ENCODE data around the gene PCSK7.

PCSK7 gene

DNA sequence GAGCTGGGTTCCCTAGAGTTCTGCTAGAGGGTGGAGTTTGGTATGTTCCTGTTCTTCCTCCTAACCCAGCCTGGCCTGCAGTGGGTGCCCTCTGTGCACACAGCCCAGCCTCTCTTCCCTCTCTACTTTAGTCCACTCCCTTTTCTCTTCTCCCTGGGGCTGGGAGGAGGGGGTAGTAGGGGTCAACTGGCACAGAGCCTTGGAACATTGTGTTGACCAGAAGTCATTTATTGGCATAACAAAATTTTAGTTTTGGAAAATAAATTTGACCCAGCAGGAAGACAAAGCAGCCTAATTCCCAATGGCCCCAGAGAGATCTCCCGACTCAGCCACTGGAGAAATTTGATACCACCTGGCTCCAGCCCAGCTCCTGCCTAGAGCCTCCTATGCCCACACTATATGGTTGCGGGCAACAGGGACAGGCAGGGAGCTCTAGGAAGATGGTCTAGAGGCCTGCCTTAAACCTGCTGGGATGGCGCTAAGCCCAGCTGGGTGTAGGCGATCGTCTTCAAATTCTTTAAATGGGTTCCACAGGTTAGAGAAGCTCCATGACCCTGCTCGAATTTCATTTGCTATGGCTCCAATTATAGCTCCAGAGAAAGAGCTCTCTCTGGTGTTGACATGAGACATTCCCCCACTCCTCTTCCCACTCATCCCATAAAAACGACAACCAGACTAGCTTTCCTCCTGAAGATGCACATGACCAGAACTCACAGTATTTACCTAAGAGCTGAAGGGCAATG, 9.9 kb downstream of the PCSK7 start (continued):
- TF ChIP-seq, protein P1, sequence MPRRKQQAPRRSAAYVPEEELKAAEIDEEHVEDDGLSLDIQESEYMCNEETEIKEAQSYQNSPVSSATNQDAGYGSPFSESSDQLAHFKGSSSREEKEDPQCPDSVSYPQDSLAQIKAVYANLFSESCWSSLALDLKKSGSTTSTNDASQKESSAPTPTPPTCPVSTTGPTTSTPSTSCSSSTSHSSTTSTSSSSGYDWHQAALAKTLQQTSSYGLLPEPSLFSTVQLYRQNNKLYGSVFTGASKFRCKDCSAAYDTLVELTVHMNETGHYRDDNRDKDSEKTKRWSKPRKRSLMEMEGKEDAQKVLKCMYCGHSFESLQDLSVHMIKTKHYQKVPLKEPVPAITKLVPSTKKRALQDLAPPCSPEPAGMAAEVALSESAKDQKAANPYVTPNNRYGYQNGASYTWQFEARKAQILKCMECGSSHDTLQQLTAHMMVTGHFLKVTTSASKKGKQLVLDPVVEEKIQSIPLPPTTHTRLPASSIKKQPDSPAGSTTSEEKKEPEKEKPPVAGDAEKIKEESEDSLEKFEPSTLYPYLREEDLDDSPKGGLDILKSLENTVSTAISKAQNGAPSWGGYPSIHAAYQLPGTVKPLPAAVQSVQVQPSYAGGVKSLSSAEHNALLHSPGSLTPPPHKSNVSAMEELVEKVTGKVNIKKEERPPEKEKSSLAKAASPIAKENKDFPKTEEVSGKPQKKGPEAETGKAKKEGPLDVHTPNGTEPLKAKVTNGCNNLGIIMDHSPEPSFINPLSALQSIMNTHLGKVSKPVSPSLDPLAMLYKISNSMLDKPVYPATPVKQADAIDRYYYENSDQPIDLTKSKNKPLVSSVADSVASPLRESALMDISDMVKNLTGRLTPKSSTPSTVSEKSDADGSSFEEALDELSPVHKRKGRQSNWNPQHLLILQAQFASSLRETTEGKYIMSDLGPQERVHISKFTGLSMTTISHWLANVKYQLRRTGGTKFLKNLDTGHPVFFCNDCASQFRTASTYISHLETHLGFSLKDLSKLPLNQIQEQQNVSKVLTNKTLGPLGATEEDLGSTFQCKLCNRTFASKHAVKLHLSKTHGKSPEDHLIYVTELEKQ (tag by site-specific recombination; IDR thresholded peaks at IDR 0.05; ENCODE audit: borderline replicate concordance), result no peak
- TF ChIP-seq ZNF664 (tag by site-specific recombination; IDR thresholded peaks at IDR 0.05) (no peak), KLF8 (tag by site-specific recombination; IDR thresholded peaks at IDR 0.05) (no peak), ZNF623 (tag by site-specific recombination; IDR thresholded peaks at IDR 0.05) (no peak), SP7 (tag by site-specific recombination; IDR thresholded peaks at IDR 0.05) (0 out of 2 replicates have a peak, but pooled peaks have one; percentile 27), ZNF239 (tag by site-specific recombination; IDR thresholded peaks at IDR 0.05) (no peak), ZNF830 (tag by site-specific recombination; IDR thresholded peaks at IDR 0.05; ENCODE audit: low read depth) (no peak), OVOL3 (tag by site-specific recombination; IDR thresholded peaks at IDR 0.05) (no peak), ZNF366 (tag by site-specific recombination; conservative IDR thresholded peaks at IDR 0.05) (no peak), ZNF341 (tag by site-specific recombination; IDR thresholded peaks at IDR 0.05; ENCODE audit: low read depth) (no peak), ZNF302 (tag by site-specific recombination; IDR thresholded peaks at IDR 0.05; ENCODE audit: low read depth) (no peak), SP3 (tag by site-specific recombination; IDR thresholded peaks at IDR 0.05) (no peak), ZNF140 (tag by site-specific recombination; IDR thresholded peaks at IDR 0.05) (no peak), ZNF843 (tag by site-specific recombination; IDR thresholded peaks at IDR 0.05) (no peak)
- TF ChIP-seq, protein P2, sequence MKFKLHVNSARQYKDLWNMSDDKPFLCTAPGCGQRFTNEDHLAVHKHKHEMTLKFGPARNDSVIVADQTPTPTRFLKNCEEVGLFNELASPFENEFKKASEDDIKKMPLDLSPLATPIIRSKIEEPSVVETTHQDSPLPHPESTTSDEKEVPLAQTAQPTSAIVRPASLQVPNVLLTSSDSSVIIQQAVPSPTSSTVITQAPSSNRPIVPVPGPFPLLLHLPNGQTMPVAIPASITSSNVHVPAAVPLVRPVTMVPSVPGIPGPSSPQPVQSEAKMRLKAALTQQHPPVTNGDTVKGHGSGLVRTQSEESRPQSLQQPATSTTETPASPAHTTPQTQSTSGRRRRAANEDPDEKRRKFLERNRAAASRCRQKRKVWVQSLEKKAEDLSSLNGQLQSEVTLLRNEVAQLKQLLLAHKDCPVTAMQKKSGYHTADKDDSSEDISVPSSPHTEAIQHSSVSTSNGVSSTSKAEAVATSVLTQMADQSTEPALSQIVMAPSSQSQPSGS (tag by site-specific recombination; IDR thresholded peaks at IDR 0.05; ENCODE audit: low read depth), result no peak
- TF ChIP-seq, protein P3, sequence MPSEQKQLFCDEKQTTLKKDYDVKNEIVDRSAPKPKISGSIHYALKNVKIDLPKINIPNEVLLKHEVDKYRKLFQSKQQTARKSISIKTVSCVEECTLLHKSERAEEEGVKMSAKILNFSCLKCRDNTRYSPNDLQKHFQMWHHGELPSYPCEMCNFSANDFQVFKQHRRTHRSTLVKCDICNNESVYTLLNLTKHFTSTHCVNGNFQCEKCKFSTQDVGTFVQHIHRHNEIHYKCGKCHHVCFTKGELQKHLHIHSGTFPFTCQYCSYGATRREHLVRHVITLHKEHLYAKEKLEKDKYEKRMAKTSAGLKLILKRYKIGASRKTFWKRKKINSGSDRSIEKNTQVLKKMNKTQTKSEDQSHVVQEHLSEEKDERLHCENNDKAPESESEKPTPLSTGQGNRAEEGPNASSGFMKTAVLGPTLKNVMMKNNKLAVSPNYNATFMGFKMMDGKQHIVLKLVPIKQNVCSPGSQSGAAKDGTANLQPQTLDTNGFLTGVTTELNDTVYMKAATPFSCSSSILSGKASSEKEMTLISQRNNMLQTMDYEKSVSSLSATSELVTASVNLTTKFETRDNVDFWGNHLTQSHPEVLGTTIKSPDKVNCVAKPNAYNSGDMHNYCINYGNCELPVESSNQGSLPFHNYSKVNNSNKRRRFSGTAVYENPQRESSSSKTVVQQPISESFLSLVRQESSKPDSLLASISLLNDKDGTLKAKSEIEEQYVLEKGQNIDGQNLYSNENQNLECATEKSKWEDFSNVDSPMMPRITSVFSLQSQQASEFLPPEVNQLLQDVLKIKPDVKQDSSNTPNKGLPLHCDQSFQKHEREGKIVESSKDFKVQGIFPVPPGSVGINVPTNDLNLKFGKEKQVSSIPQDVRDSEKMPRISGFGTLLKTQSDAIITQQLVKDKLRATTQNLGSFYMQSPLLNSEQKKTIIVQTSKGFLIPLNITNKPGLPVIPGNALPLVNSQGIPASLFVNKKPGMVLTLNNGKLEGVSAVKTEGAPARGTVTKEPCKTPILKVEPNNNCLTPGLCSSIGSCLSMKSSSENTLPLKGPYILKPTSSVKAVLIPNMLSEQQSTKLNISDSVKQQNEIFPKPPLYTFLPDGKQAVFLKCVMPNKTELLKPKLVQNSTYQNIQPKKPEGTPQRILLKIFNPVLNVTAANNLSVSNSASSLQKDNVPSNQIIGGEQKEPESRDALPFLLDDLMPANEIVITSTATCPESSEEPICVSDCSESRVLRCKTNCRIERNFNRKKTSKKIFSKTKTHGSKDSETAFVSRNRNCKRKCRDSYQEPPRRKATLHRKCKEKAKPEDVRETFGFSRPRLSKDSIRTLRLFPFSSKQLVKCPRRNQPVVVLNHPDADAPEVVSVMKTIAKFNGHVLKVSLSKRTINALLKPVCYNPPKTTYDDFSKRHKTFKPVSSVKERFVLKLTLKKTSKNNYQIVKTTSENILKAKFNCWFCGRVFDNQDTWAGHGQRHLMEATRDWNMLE (tag by site-specific recombination; conservative IDR thresholded peaks at IDR 0.05; ENCODE audit: low read depth), result no peak
- TF ChIP-seq, protein P4, sequence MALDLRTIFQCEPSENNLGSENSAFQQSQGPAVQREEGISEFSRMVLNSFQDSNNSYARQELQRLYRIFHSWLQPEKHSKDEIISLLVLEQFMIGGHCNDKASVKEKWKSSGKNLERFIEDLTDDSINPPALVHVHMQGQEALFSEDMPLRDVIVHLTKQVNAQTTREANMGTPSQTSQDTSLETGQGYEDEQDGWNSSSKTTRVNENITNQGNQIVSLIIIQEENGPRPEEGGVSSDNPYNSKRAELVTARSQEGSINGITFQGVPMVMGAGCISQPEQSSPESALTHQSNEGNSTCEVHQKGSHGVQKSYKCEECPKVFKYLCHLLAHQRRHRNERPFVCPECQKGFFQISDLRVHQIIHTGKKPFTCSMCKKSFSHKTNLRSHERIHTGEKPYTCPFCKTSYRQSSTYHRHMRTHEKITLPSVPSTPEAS (tag by site-specific recombination; IDR thresholded peaks at IDR 0.05), result no peak
- TF ChIP-seq, protein P5, sequence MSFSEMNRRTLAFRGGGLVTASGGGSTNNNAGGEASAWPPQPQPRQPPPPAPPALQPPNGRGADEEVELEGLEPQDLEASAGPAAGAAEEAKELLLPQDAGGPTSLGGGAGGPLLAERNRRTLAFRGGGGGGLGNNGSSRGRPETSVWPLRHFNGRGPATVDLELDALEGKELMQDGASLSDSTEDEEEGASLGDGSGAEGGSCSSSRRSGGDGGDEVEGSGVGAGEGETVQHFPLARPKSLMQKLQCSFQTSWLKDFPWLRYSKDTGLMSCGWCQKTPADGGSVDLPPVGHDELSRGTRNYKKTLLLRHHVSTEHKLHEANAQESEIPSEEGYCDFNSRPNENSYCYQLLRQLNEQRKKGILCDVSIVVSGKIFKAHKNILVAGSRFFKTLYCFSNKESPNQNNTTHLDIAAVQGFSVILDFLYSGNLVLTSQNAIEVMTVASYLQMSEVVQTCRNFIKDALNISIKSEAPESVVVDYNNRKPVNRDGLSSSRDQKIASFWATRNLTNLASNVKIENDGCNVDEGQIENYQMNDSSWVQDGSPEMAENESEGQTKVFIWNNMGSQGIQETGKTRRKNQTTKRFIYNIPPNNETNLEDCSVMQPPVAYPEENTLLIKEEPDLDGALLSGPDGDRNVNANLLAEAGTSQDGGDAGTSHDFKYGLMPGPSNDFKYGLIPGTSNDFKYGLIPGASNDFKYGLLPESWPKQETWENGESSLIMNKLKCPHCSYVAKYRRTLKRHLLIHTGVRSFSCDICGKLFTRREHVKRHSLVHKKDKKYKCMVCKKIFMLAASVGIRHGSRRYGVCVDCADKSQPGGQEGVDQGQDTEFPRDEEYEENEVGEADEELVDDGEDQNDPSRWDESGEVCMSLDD (tag by site-specific recombination; IDR thresholded peaks at IDR 0.05), result no peak
- TF ChIP-seq, protein P6, sequence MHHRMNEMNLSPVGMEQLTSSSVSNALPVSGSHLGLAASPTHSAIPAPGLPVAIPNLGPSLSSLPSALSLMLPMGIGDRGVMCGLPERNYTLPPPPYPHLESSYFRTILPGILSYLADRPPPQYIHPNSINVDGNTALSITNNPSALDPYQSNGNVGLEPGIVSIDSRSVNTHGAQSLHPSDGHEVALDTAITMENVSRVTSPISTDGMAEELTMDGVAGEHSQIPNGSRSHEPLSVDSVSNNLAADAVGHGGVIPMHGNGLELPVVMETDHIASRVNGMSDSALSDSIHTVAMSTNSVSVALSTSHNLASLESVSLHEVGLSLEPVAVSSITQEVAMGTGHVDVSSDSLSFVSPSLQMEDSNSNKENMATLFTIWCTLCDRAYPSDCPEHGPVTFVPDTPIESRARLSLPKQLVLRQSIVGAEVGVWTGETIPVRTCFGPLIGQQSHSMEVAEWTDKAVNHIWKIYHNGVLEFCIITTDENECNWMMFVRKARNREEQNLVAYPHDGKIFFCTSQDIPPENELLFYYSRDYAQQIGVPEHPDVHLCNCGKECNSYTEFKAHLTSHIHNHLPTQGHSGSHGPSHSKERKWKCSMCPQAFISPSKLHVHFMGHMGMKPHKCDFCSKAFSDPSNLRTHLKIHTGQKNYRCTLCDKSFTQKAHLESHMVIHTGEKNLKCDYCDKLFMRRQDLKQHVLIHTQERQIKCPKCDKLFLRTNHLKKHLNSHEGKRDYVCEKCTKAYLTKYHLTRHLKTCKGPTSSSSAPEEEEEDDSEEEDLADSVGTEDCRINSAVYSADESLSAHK (tag by site-specific recombination; IDR thresholded peaks at IDR 0.05), result no peak
- TF ChIP-seq, protein P7, sequence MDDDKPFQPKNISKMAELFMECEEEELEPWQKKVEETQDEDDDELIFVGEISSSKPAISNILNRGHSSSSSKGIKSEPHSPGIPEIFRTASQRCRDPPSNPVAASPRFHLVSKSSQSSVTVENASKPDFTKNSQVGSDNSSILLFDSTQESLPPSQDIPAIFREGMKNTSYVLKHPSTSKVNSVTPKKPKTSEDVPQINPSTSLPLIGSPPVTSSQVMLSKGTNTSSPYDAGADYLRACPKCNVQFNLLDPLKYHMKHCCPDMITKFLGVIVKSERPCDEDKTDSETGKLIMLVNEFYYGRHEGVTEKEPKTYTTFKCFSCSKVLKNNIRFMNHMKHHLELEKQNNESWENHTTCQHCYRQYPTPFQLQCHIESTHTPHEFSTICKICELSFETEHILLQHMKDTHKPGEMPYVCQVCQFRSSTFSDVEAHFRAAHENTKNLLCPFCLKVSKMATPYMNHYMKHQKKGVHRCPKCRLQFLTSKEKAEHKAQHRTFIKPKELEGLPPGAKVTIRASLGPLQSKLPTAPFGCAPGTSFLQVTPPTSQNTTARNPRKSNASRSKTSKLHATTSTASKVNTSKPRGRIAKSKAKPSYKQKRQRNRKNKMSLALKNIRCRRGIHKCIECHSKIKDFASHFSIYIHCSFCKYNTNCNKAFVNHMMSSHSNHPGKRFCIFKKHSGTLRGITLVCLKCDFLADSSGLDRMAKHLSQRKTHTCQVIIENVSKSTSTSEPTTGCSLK (tag by site-specific recombination; IDR thresholded peaks at IDR 0.05), result no peak

All from HEK293 (cell line).